ENCODE data around the gene NBPF1. TPM values are rescaled to one million over a fixed set of nuclear protein-coding genes. Genes with fewer than 3 reads are reported as not detected.
"Not testable (repeated sequence)": the region's sequence is repeated elsewhere in the genome, so short reads cannot be mapped to it uniquely, and the experiment has no call there.

The NBPF1 gene
- total RNA-seq, 1 donor from 2014 or later, result 25.8 TPM

GRCh38 chr1:16516694-16517410 lies 96.5 kb downstream of the NBPF1 start:
- not testable (repeated sequence) for DNase-seq (ENCODE audit: low spot score)

GRCh38 chr1:16514107-16515055 lies 99.0 kb downstream of the NBPF1 start, which contains the start of gene RNU1-1:
RNU1-1 (minus strand) TSS chr1:16514285.
- not testable (repeated sequence) for DNase-seq (ENCODE audit: low spot score)

DNA sequence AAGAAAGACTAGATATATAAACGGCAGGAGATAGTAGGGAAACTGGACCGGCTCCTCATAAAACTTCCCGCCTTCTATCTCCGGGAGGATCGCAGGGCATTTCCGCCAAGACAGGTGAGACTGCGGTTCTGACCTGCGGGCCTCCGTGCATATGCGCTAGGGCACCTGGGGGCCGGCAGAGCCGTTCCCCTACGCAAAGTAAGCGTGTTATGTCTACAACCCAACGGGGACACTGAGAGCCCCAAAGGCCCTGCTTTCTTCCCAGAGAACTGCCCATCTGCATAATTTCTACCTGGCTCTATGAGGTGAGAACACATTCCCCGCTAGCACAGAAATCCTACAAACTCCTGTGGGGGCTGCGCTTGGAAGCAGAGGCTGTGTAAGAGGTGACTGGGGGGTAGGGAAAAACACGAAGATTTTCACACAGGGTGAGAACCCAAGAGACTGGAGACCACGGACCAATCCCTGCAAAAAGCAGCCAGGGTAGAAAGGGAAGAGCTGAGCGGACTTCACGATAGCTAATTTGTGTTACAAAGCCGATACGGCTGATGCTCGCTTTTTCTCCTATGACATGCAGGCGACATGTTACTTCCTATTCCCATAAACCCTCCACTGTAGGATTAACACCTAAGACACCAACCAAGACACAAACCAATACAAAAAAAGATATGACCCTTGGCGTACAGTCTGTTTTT lies 99.8 kb downstream of the NBPF1 start:
- not testable (repeated sequence) for DNase-seq (ENCODE audit: low spot score)

- not testable (repeated sequence) for DNase-seq (ENCODE audit: low spot score)
Measured at GRCh38 chr1:16512624-16513411, 100.5 kb downstream of the NBPF1 start.

Other genes with a start within 250 kb of the NBPF1 start
- gene SZRD1, start 246.3 kb downstream of the NBPF1 start, total RNA-seq, result 133 TPM
- gene SPATA21, start 176.1 kb downstream of the NBPF1 start, total RNA-seq, result not detected
- gene NECAP2, start 172.8 kb downstream of the NBPF1 start, total RNA-seq, result 49.7 TPM
- 6,165 TPM for gene RNU1-1, start 99.3 kb downstream of the NBPF1 start, total RNA-seq
- gene RNU1-3, start 53.4 kb upstream of the NBPF1 start, total RNA-seq, result 6,165 TPM
- gene RNU1-4, start 127.0 kb upstream of the NBPF1 start, total RNA-seq, result 6,165 TPM